ENCODE results near the gene LRP8.

The LRP8 gene

DNA sequence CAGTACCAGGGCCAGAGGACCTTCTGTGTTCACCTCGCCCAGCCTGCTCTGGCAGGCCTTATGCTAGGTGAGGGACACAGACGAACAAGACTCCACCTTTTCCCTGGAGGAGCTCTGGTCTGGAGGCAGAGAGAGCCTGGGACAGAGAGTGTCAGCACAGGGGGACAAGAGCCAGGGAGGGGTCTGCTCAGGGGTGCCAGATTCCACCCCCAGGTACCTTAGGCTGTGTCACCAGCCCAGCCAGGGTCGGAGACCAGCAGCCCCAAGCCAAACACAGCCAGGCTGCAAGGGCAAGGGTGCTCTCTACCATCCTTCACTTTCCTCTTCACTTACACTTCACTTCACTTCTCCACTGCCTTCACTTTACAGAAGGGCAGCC is 4.3 kb upstream of the LRP8 start:
- no peaks in the 10 kb centered on the region for H3K9me3 ChIP-seq (ENCODE audit: insufficient read depth, low read depth, low read length)
- H3K9ac ChIP-seq (ENCODE audit: low read length), result no peak overlapping the region
- no CpG with 5 or more reads among the region's 3 CpGs for WGBS (ENCODE audit: extremely low coverage, insufficient coverage, insufficient read length)
- no peak overlapping the region for H3K4ac ChIP-seq (ENCODE audit: low read depth, low read length)
- no peak overlapping the region for H4K91ac ChIP-seq (ENCODE audit: low read depth, low read length)
- no peaks in the 10 kb centered on the region for H3K79me2 ChIP-seq (ENCODE audit: control insufficient read depth, insufficient read depth, low read length, poor library complexity)
- no peak overlapping the region for H3K23ac ChIP-seq (ENCODE audit: low read length)
- H3K27ac ChIP-seq (ENCODE audit: low read depth, low read length), result no peak overlapping the region
- H2AK5ac ChIP-seq (ENCODE audit: low read length), result no peak overlapping the region
- no peak for DNase-seq
- H3K14ac ChIP-seq (ENCODE audit: low read length), result no peak overlapping the region
- H4K8ac ChIP-seq (ENCODE audit: low read depth, low read length), result no peak overlapping the region
- no peaks in the 10 kb centered on the region for H3K36me3 ChIP-seq (ENCODE audit: control insufficient read depth in 1 of 2, insufficient read depth in 2 of 2, low read length in 2 of 2)
- no peak overlapping the region for H2BK12ac ChIP-seq (ENCODE audit: low read length)
- no peak overlapping the region for H3K4me2 ChIP-seq (ENCODE audit: low read length)
- peaks cover 6 to 10% of the 10 kb centered on the region in 2 experiments for H3K4me1 ChIP-seq (ENCODE audit: control insufficient read depth in 1 of 2, insufficient read depth in 2 of 2, low read length in 2 of 2)
- no peak overlapping the region for H2BK5ac ChIP-seq (ENCODE audit: low read depth, low read length, poor library complexity)
- no peak overlapping the region for H4K12ac ChIP-seq (ENCODE audit: low read depth, low read length)
- H3K18ac ChIP-seq (ENCODE audit: low read length), result no peak overlapping the region
- H2BK120ac ChIP-seq (ENCODE audit: insufficient read depth, low read length, poor library complexity), result no peak overlapping the region
- H3K4me3 ChIP-seq (ENCODE audit: low read depth, low read length), result no peak overlapping the region
- H3K27me3 ChIP-seq (ENCODE audit: insufficient read depth, low read length), result no peaks in the 10 kb centered on the region
- H2AFZ ChIP-seq (ENCODE audit: insufficient read depth, low read length, poor library complexity), result no peak overlapping the region
- no peaks in the 10 kb centered on the region for H3K79me1 ChIP-seq (ENCODE audit: low read length)

DNA sequence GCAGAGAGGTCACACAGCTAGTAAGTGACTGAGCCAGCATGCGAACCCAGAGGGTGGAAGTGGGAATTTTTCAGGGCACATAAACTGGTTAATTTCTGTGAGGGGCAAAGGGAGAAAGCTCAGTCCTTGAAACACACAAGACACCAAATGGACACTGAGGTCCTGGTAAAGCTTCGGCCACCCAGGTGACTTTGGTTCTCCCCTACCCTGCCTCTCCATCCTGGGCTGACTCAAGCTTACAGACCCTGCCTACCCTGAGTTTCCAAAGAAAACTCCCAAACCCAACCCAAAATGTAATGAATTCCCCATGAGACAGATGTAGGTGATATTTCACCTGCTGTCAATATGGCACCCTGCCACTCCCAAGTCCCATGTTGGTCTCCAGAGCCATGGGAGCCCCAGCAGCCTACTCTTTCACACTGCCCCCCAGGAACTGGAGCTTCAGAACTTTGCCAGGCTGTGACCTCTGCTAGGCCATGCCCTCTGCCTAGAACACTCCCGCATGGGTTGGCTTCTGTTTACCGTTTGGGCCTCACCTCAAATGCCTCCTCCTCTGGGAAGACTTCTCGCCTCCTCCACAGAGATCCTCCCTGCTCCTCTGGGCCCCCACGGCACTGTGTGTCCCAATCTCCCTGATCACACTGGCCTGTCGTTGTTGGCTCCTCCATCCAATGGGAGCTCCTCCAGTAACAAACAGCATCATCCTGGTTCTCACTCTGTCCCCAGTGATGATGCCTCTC is 3.7 kb upstream of the LRP8 start:
- H4K12ac ChIP-seq (ENCODE audit: low read depth, low read length), result no peak overlapping the region
- H2BK5ac ChIP-seq (ENCODE audit: low read depth, low read length, poor library complexity), result no peak overlapping the region
- H3K79me2 ChIP-seq (ENCODE audit: control insufficient read depth, insufficient read depth, low read length, poor library complexity), result no peaks in the 10 kb centered on the region
- H3K27me3 ChIP-seq (ENCODE audit: insufficient read depth, low read length), result peaks cover 3% of the 10 kb centered on the region
- no peak overlapping the region for H2AFZ ChIP-seq (ENCODE audit: insufficient read depth, low read length, poor library complexity)
- H4K8ac ChIP-seq (ENCODE audit: low read depth, low read length), result no peak overlapping the region
- no peaks in the 10 kb centered on the region for H3K9me3 ChIP-seq (ENCODE audit: insufficient read depth, low read depth, low read length)
- H3K9ac ChIP-seq (ENCODE audit: low read length), result no peak overlapping the region
- no peak overlapping the region for H3K23ac ChIP-seq (ENCODE audit: low read length)
- no CpG with 5 or more reads among the region's 7 CpGs for WGBS (ENCODE audit: extremely low coverage, insufficient coverage, insufficient read length)
- DNase-seq, result no peak
- no peak overlapping the region for H3K18ac ChIP-seq (ENCODE audit: low read length)
- H2AK5ac ChIP-seq (ENCODE audit: low read length), result no peak overlapping the region
- H3K4me1 ChIP-seq (ENCODE audit: control insufficient read depth in 1 of 2, insufficient read depth in 2 of 2, low read length in 2 of 2), result peaks cover 12 to 16% of the 10 kb centered on the region in 2 experiments
- H3K14ac ChIP-seq (ENCODE audit: low read length), result no peak overlapping the region
- H2BK120ac ChIP-seq (ENCODE audit: insufficient read depth, low read length, poor library complexity), result no peak overlapping the region
- H4K91ac ChIP-seq (ENCODE audit: low read depth, low read length), result no peak overlapping the region
- H2BK12ac ChIP-seq (ENCODE audit: low read length), result no peak overlapping the region
- H3K4ac ChIP-seq (ENCODE audit: low read depth, low read length), result no peak overlapping the region
- no peaks in the 10 kb centered on the region for H3K36me3 ChIP-seq (ENCODE audit: control insufficient read depth in 1 of 2, insufficient read depth in 2 of 2, low read length in 2 of 2)
- H3K79me1 ChIP-seq (ENCODE audit: low read length), result peaks cover 4% of the 10 kb centered on the region
- no peak overlapping the region for H3K27ac ChIP-seq (ENCODE audit: low read depth, low read length)
- no peak overlapping the region for H3K4me3 ChIP-seq (ENCODE audit: low read depth, low read length)
- no peak overlapping the region for H3K4me2 ChIP-seq (ENCODE audit: low read length)

DNA sequence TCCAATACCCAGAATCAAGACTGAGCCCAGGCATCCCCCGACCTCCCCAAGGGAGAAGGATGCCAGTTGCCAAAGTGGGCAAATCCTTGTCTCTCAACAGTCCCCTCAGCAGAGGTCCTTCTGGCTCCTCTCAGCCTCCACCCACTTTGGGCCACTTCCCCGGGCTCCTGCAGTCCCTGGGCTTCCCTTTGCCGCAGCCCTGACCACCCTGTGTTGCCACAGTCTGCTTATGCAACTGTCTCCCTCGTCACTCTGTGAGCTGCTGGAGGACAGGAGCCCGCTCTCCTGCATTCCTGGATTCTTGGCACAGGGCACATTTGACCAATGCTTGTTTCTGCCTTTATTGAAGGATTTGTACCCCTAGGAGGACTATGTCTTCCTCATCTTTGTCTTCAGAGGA is 2.9 kb upstream of the LRP8 start:
- no peak overlapping the region for H2AFZ ChIP-seq (ENCODE audit: insufficient read depth, low read length, poor library complexity)
- no peaks in the 10 kb centered on the region for H3K36me3 ChIP-seq (ENCODE audit: control insufficient read depth in 1 of 2, insufficient read depth in 2 of 2, low read length in 2 of 2)
- H3K4me1 ChIP-seq (ENCODE audit: control insufficient read depth in 1 of 2, insufficient read depth in 2 of 2, low read length in 2 of 2), result peaks cover 14 to 22% of the 10 kb centered on the region in 2 experiments
- H2AK5ac ChIP-seq (ENCODE audit: low read length), result no peak overlapping the region
- peaks cover 4% of the 10 kb centered on the region for H3K79me1 ChIP-seq (ENCODE audit: low read length)
- H3K4ac ChIP-seq (ENCODE audit: low read depth, low read length), result no peak overlapping the region
- H2BK120ac ChIP-seq (ENCODE audit: insufficient read depth, low read length, poor library complexity), result no peak overlapping the region
- H3K79me2 ChIP-seq (ENCODE audit: control insufficient read depth, insufficient read depth, low read length, poor library complexity), result no peaks in the 10 kb centered on the region
- WGBS (ENCODE audit: extremely low coverage, insufficient coverage, insufficient read length), result no CpG with 5 or more reads among the region's 5 CpGs
- H4K91ac ChIP-seq (ENCODE audit: low read depth, low read length), result no peak overlapping the region
- no peak overlapping the region for H3K27ac ChIP-seq (ENCODE audit: low read depth, low read length)
- H3K23ac ChIP-seq (ENCODE audit: low read length), result no peak overlapping the region
- peak; percentile 79 to 89 for DNase-seq
- no peak overlapping the region for H3K14ac ChIP-seq (ENCODE audit: low read length)
- H3K9me3 ChIP-seq (ENCODE audit: insufficient read depth, low read depth, low read length), result no peaks in the 10 kb centered on the region
- H3K4me3 ChIP-seq (ENCODE audit: low read depth, low read length), result no peak overlapping the region
- H3K27me3 ChIP-seq (ENCODE audit: insufficient read depth, low read length), result peaks cover 4% of the 10 kb centered on the region
- H3K9ac ChIP-seq (ENCODE audit: low read length), result no peak overlapping the region
- H3K4me2 ChIP-seq (ENCODE audit: low read length), result no peak overlapping the region
- H4K12ac ChIP-seq (ENCODE audit: low read depth, low read length), result no peak overlapping the region
- H4K8ac ChIP-seq (ENCODE audit: low read depth, low read length), result no peak overlapping the region
- H3K18ac ChIP-seq (ENCODE audit: low read length), result no peak overlapping the region
- no peak overlapping the region for H2BK5ac ChIP-seq (ENCODE audit: low read depth, low read length, poor library complexity)
- no peak overlapping the region for H2BK12ac ChIP-seq (ENCODE audit: low read length)

DNA sequence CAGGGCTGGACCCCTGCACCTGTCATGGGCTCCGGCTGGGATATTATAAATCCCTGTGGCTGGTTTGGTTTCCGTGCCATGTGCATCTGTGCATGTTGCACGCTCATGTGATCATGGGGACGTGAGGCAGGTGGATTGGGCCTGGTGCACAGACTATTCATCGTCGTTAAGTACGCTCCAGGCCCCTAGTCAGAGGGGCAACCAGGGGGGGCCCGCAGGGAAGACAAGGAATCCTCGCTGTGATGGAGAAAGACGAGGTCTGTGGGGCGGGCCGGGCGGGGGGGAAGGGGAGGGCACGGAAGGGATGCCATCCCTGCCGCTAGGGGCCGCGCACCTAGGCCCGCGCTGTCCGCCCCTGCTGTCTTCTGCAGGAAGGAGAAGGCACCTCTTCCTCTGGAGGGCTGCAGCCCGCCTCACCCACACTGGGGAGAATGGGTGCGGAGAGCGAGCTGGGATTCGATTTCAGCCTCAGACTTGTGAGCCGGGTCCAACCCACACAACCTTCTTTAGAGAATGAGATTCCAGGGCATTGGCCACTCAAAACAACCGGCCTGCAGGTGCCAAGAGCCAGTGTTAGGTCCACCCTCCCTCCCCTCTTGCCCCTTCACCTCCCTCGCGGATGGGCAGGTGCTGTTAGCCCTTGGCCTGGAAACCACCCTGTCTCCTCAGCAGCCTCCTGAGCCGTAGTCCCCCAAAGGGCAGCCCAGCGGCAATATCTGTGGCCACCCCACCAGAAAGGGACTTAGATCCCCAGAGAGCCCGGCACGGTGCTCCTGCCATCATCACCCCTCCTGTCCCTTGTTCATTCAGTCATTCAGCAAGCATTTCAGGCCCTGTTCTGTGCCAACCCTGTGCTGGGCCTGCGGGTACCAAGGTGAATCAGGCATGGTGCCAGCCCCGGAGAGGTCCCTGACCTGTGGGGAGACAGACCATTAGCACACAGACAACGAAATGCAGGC is 950 bp upstream of the LRP8 start:
- Histone ChIP-seq H3K27ac (ENCODE audit: low read depth, low read length) (no peak overlapping the region), H3K79me1 (ENCODE audit: low read length) (peaks cover 4% of the 10 kb centered on the region), H3K36me3 (ENCODE audit: control insufficient read depth in 1 of 2, insufficient read depth in 2 of 2, low read length in 2 of 2) (no peaks in the 10 kb centered on the region), H3K23ac (ENCODE audit: low read length) (no peak overlapping the region), H3K9me3 (ENCODE audit: insufficient read depth, low read depth, low read length) (no peaks in the 10 kb centered on the region), H3K4me3 (ENCODE audit: low read depth, low read length) (peak overlapping the region; percentile 35), H3K9ac (ENCODE audit: low read length) (no peak overlapping the region), H3K4ac (ENCODE audit: low read depth, low read length) (no peak overlapping the region), H2BK5ac (ENCODE audit: low read depth, low read length, poor library complexity) (no peak overlapping the region), H3K18ac (ENCODE audit: low read length) (no peak overlapping the region), H4K12ac (ENCODE audit: low read depth, low read length) (no peak overlapping the region), H2AFZ (ENCODE audit: insufficient read depth, low read length, poor library complexity) (no peak overlapping the region), H3K27me3 (ENCODE audit: insufficient read depth, low read length) (peaks cover 4% of the 10 kb centered on the region), H3K14ac (ENCODE audit: low read length) (no peak overlapping the region), H2AK5ac (ENCODE audit: low read length) (no peak overlapping the region), H2BK120ac (ENCODE audit: insufficient read depth, low read length, poor library complexity) (no peak overlapping the region), H3K79me2 (ENCODE audit: control insufficient read depth, insufficient read depth, low read length, poor library complexity) (no peaks in the 10 kb centered on the region), H4K8ac (ENCODE audit: low read depth, low read length) (no peak overlapping the region), H3K4me2 (ENCODE audit: low read length) (peak overlapping the region; percentile 97), H3K4me1 (ENCODE audit: control insufficient read depth in 1 of 2, insufficient read depth in 2 of 2, low read length in 2 of 2) (peaks cover 17 to 25% of the 10 kb centered on the region in 2 experiments), H2BK12ac (ENCODE audit: low read length) (no peak overlapping the region), H4K91ac (ENCODE audit: low read depth, low read length) (no peak overlapping the region)
- DNase-seq, result no peak
- WGBS (ENCODE audit: extremely low coverage, insufficient coverage, insufficient read length), result no CpG with 5 or more reads among the region's 35 CpGs
